Measurements from ENCODE around the gene SMYD3.
"Not testable (repeated sequence)": the region's sequence is repeated elsewhere in the genome, so short reads cannot be mapped to it uniquely, and the experiment has no call there.

GRCh38 chr1:245714027-245714426, 793.1 kb downstream of the SMYD3 start:
- TF ChIP-seq CTCF, POLR2A (IDR thresholded peaks at IDR 0.05): not testable (repeated sequence)

Data from adrenal gland (tissue), 5 donors.